ENCODE measurements around the gene ZNF724. TPM values are rescaled to one million over a fixed set of nuclear protein-coding genes. Genes with fewer than 3 reads are reported as not detected.
"Not testable (repeated sequence)": the region's sequence is repeated elsewhere in the genome, so short reads cannot be mapped to it uniquely, and the experiment has no call there.

The ZNF724 gene
- total and polyA plus RNA-seq, 5 donors: 0.34 to 2.8 (median 0.94) TPM

- DNase-seq; H3K4me3 ChIP-seq (ENCODE audit: low read length); H3K27me3 ChIP-seq (ENCODE audit: control insufficient read depth, insufficient read depth); H3K4me1 ChIP-seq (ENCODE audit: control insufficient read depth, insufficient read depth, low read length); H3K27ac ChIP-seq (ENCODE audit: low read length); H3K9me3 ChIP-seq (ENCODE audit: control insufficient read depth, low read length); ATAC-seq; intact Hi-C loops (cut with DNase I): not testable (repeated sequence)
- 58% methylated on average over 3 of the region's 3 CpGs for WGBS
Measured at GRCh38 chr19:23253256-23253655, 3.1 kb upstream of the ZNF724 start.

GRCh38 chr19:23241419-23241818 lies 8.8 kb downstream of the ZNF724 start:
- 99% methylated on average over 1 of the region's 1 CpG for WGBS
- Histone ChIP-seq H3K27ac (ENCODE audit: low read length) (no peak overlapping the region), H3K4me1 (ENCODE audit: control insufficient read depth, insufficient read depth, low read length) (no peaks in the 10 kb centered on the region), H3K4me3 (ENCODE audit: low read length) (no peak overlapping the region), H3K27me3 (ENCODE audit: control insufficient read depth, insufficient read depth) (no peaks in the 10 kb centered on the region), H3K9me3 (ENCODE audit: control insufficient read depth, low read length) (no peaks in the 10 kb centered on the region)
- DNase-seq (no peak), ATAC-seq (no peak)
- intact Hi-C loops (cut with DNase I): no loop called here

- WGBS: 94% methylated on average over 3 of the region's 3 CpGs
- DNase-seq (no peak), ATAC-seq (no peak)
- H3K4me1 ChIP-seq (ENCODE audit: control insufficient read depth, insufficient read depth, low read length): no peaks in the 10 kb centered on the region
- no peak overlapping the region for H3K4me3 ChIP-seq (ENCODE audit: low read length)
- H3K27me3 ChIP-seq (ENCODE audit: control insufficient read depth, insufficient read depth): no peaks in the 10 kb centered on the region
- H3K9me3 ChIP-seq (ENCODE audit: control insufficient read depth, low read length): peaks cover 6% of the 10 kb centered on the region
- H3K27ac ChIP-seq (ENCODE audit: low read length): no peak overlapping the region
- intact Hi-C loops (cut with DNase I): no loop called here
Measured at GRCh38 chr19:23222998-23223652, 27.1 kb downstream of the ZNF724 start.

- Histone ChIP-seq H3K27ac (ENCODE audit: low read length) (peak overlapping the region; percentile 1), H3K4me3 (ENCODE audit: low read length) (peak overlapping the region; percentile 21), H3K27me3 (ENCODE audit: control insufficient read depth, insufficient read depth) (no peaks in the 10 kb centered on the region), H3K9me3 (ENCODE audit: control insufficient read depth, low read length) (no peaks in the 10 kb centered on the region), H3K4me1 (ENCODE audit: control insufficient read depth, insufficient read depth, low read length) (no peaks in the 10 kb centered on the region)
- DNase-seq (peak; percentile 60 to 81 (median 77)), ATAC-seq (peak; percentile 90 to 98)
- intact Hi-C loops (cut with DNase I): no loop called here
- 6% methylated on average over 39 of the region's 39 CpGs for WGBS
Measured at GRCh38 chr19:23203841-23204344, 46.3 kb downstream of the ZNF724 start.

- H3K27ac ChIP-seq (ENCODE audit: low read length): no peak overlapping the region
- DNase-seq (no peak), ATAC-seq (no peak)
- no peaks in the 10 kb centered on the region for H3K9me3 ChIP-seq (ENCODE audit: control insufficient read depth, low read length)
- 88% methylated on average over 9 of the region's 9 CpGs for WGBS
- H3K4me1 ChIP-seq (ENCODE audit: control insufficient read depth, insufficient read depth, low read length): no peaks in the 10 kb centered on the region
- no peak overlapping the region for H3K4me3 ChIP-seq (ENCODE audit: low read length)
- no peaks in the 10 kb centered on the region for H3K27me3 ChIP-seq (ENCODE audit: control insufficient read depth, insufficient read depth)
- intact Hi-C loops (cut with DNase I): no loop called here
Measured at GRCh38 chr19:23190341-23190740, 59.9 kb downstream of the ZNF724 start.

GRCh38 chr19:23183251-23183650 lies 66.9 kb downstream of the ZNF724 start:
- 65% methylated on average over 11 of the region's 11 CpGs for WGBS
- intact Hi-C loops (cut with DNase I): no loop called here
- no peak for DNase-seq

More at GRCh38 chr19:23183251-23183650, 66.9 kb downstream of the ZNF724 start:
- no peak for ATAC-seq
- Histone ChIP-seq H3K4me1 (ENCODE audit: control insufficient read depth, insufficient read depth, low read length) (no peaks in the 10 kb centered on the region), H3K4me3 (ENCODE audit: low read length) (no peak overlapping the region), H3K9me3 (ENCODE audit: control insufficient read depth, low read length) (no peaks in the 10 kb centered on the region), H3K27me3 (ENCODE audit: control insufficient read depth, insufficient read depth) (no peaks in the 10 kb centered on the region), H3K27ac (ENCODE audit: low read length) (no peak overlapping the region)

Other genes starting within 250 kb of the ZNF724 start
- gene ZNF728, start 247.2 kb downstream of the ZNF724 start, total RNA-seq: 1 to 10 TPM; 4.2 to 6.9 (median 4.8) TPM
- 1.2 TPM for gene ZNF728, start 247.2 kb downstream of the ZNF724 start, polyA plus RNA-seq
- gene ZNF730, start 133.4 kb downstream of the ZNF724 start, total RNA-seq: under 1 TPM in 3 of 4 donors, not detected in 1; 0.39 to 0.54 (median 0.43) TPM
- 0.18 TPM for gene ZNF730, start 133.4 kb downstream of the ZNF724 start, polyA plus RNA-seq
- gene ZNF91, start 145.1 kb upstream of the ZNF724 start, total RNA-seq: 100 to 1,000 TPM in 3 of 4 donors, 10 to 100 TPM in 1; 94.4 to 170 (median 139) TPM
- gene ZNF91, start 145.1 kb upstream of the ZNF724 start, polyA plus RNA-seq: 19.9 TPM